HepG2 (cell line): Measurements from ENCODE around the gene PLXNC1. TPM values are rescaled to one million over a fixed set of nuclear protein-coding genes. Genes with fewer than 3 reads are reported as not detected.
A peak's percentile ranks its signal among the peaks of the same experiment; 100 is the strongest.

ENCODE experiments used
- ATAC-seq: fragments of 200-7000 bp; cut with Tn5 transposase; 3 replicates; pipeline ENCODE4 v1.9.1; 2020; ENCODE audit warnings: mild to moderate bottlenecking, moderate library complexity
- BruUV-seq: library from RNA; stranded (reverse); fragments of 400-500 nt; replicated peaks from 2 replicates; lab custom pipeline; 2021; lab: Mats Ljungman, UMichigan
- CTCF ChIA-PET: fragments of 300-600 bp; formaldehyde crosslinking; extraction: SDS; loops from one replicate; lab custom pipeline; 2021; ENCODE audit warnings: low total read pairs, inconsistent platforms, low intra/inter-chr PET ratio; lab: Yijun Ruan, JAX
- POLR2A ChIA-PET: fragments of 350-600 bp; sonication (Branson Sonifier 250); formaldehyde crosslinking; loops from one replicate; lab custom pipeline; 2020; ENCODE audit warnings: antibody characterized with exemption, inconsistent platforms; lab: Yijun Ruan, JAX
- DNase-seq: peaks from one replicate; pipeline ENCODE4 v3.0.0-alpha.2; 2015; ENCODE audit warnings: low spot score
- FAIRE-seq: peaks from 3 replicates; lab custom pipeline; 2011; peaks lifted over from hg19 to GRCh38; lab: Jason Lieb, UNC
- H2AFZ ChIP-seq: one replicate; pipeline ENCODE4 v1.6.1; 2011; ENCODE audit warnings: low read length, inconsistent platforms
- H3K27ac ChIP-seq: fragments of 300-600 bp; 3 replicates; pipeline ENCODE4 v1.8.0; 2011; ENCODE audit warnings: mixed run types, mild to moderate bottlenecking, mixed read lengths, low read length, inconsistent platforms; ENCODE audit not compliant: insufficient read depth; ENCODE audit errors: extremely low read length
- H3K27me3 ChIP-seq, 2 experiments: fragments of 200-600 bp in 1 of 2; 2 replicates in 1 of 2; 3 replicates in 1 of 2; pipeline versions ENCODE4 v1.6.0 to v1.8.0; 2011; ENCODE audit warnings: low read length in 2 of 2, mild to moderate bottlenecking in 2 of 2, moderate library complexity in 2 of 2, inconsistent platforms in 1 of 2; ENCODE audit not compliant: insufficient read depth in 2 of 2, control insufficient read depth in 1 of 2
- H3K36me3 ChIP-seq, 2 experiments: fragments of 200-600 bp in 1 of 2; replicated peaks in 1 of 2; 2 replicates in 1 of 2; 3 replicates in 1 of 2; pipeline versions ENCODE4 v1.5.1 to v1.8.0; 2011; ENCODE audit warnings: low read length in 2 of 2, inconsistent platforms in 1 of 2; ENCODE audit not compliant: insufficient read depth in 2 of 2, control insufficient read depth in 1 of 2
- H3K4me1 ChIP-seq: 2 replicates; pipeline ENCODE4 v1.5.1; 2012; ENCODE audit warnings: low read length, inconsistent platforms; ENCODE audit not compliant: insufficient read depth
- H3K4me2 ChIP-seq: 2 replicates; pipeline ENCODE4 v1.6.0; 2011; ENCODE audit warnings: low read depth, low read length, inconsistent platforms
- H3K4me3 ChIP-seq, 3 experiments: fragments of 200-600 bp in 1 of 3; sonication (generic), shearing (Covaris generic) in 1 of 3; replicated peaks in 1 of 3; 2 replicates each; pipeline ENCODE4 v1.5.1; 2011 to 2016; ENCODE audit warnings: low read length in 3 of 3, inconsistent platforms in 2 of 3, low read depth in 2 of 3, mild to moderate bottlenecking in 2 of 3, control low read depth in 1 of 3, mixed read lengths in 1 of 3; ENCODE audit not compliant: insufficient read depth in 1 of 3
- H3K79me2 ChIP-seq: one replicate; pipeline ENCODE4 v1.6.1; 2011; ENCODE audit warnings: low read length, inconsistent platforms; ENCODE audit not compliant: insufficient read depth
- H3K9ac ChIP-seq: 2 replicates; pipeline ENCODE4 v1.6.0; 2011; ENCODE audit warnings: mild to moderate bottlenecking, low read depth, low read length, inconsistent platforms; ENCODE audit not compliant: insufficient read depth
- H3K9me3 ChIP-seq: 2 replicates; pipeline ENCODE4 v1.5.1; 2012; ENCODE audit warnings: mild to moderate bottlenecking, low read length
- H4K20me1 ChIP-seq: 2 replicates; pipeline ENCODE4 v1.6.0; 2011; ENCODE audit warnings: inconsistent platforms, mild to moderate bottlenecking, low read length, moderate library complexity; ENCODE audit not compliant: insufficient read depth
- ELF4 ChIP-seq: sonication (generic); formaldehyde crosslinking; IDR thresholded peaks from 2 replicates; pipeline ENCODE4 v1.5.0; 2020; ENCODE audit warnings: missing genetic modification reagents, mild to moderate bottlenecking, moderate library complexity, borderline replicate concordance
- FOXA1 ChIP-seq, 2 experiments: fragments of 450-650 bp in 1 of 2; sonication (generic) in 1 of 2; formaldehyde crosslinking in 1 of 2; IDR thresholded peaks; 2 replicates each; pipeline versions ENCODE4 v1.4.0 to v1.6.1; 2016 to 2020; ENCODE audit warnings: missing genetic modification reagents in 1 of 2
- GPBP1L1 ChIP-seq: sonication (generic); formaldehyde crosslinking; IDR thresholded peaks from 2 replicates; pipeline ENCODE4 v1.5.0; 2020; ENCODE audit warnings: mild to moderate bottlenecking, missing genetic modification reagents
- MATR3 ChIP-seq: sonication (generic); formaldehyde crosslinking; IDR thresholded peaks from 2 replicates; pipeline ENCODE4 v1.4.0; 2020; ENCODE audit warnings: missing genetic modification reagents
- NR2F1 ChIP-seq, 2 experiments: fragments of 450-650 bp in 1 of 2; formaldehyde crosslinking in 1 of 2; IDR thresholded peaks; 2 replicates each; pipeline versions ENCODE4 v1.5.0 to v1.6.1; 2016 to 2020; ENCODE audit warnings: mild to moderate bottlenecking in 1 of 2, missing compliant biosample characterization in 1 of 2, missing genetic modification reagents in 1 of 2, moderate library complexity in 1 of 2
- NR3C1 ChIP-seq: sonication (generic); formaldehyde crosslinking; IDR thresholded peaks from 2 replicates; pipeline ENCODE4 v1.4.0; 2020; ENCODE audit warnings: missing genetic modification reagents
- SOX13 ChIP-seq, 3 experiments: fragments of 450-650 bp in 1 of 3; sonication (generic) in 1 of 3; formaldehyde crosslinking in 1 of 3; IDR thresholded peaks in 2 of 3; conservative IDR thresholded peaks in 1 of 3; 2 replicates each; pipeline versions ENCODE4 v1.5.0 to v1.6.1; 2016 to 2020; ENCODE audit warnings: antibody characterized with exemption in 1 of 3, mild to moderate bottlenecking in 1 of 3, missing compliant biosample characterization in 1 of 3, missing genetic modification reagents in 1 of 3, moderate library complexity in 1 of 3
- THAP9 ChIP-seq: sonication (generic); formaldehyde crosslinking; IDR thresholded peaks from 2 replicates; pipeline ENCODE4; 2020; ENCODE audit warnings: missing genetic modification reagents, mild to moderate bottlenecking, borderline replicate concordance
- ZMYM3 ChIP-seq: sonication (generic); formaldehyde crosslinking; IDR thresholded peaks from 2 replicates; pipeline ENCODE4 v1.5.1; 2020; ENCODE audit warnings: mild to moderate bottlenecking, missing genetic modification reagents
- ZMYM4 ChIP-seq: sonication (generic); formaldehyde crosslinking; IDR thresholded peaks from 2 replicates; pipeline ENCODE4 v1.8.1; 2023; ENCODE audit warnings: mild to moderate bottlenecking, missing genetic modification reagents
- ZNF10 ChIP-seq: sonication (generic); formaldehyde crosslinking; IDR thresholded peaks from 2 replicates; pipeline ENCODE4 v1.4.0; 2020; ENCODE audit warnings: mild to moderate bottlenecking, low read depth, missing genetic modification reagents, borderline replicate concordance
- ZNF30 ChIP-seq: sonication (generic); formaldehyde crosslinking; IDR thresholded peaks from 2 replicates; pipeline ENCODE4 v1.5.0; 2020; ENCODE audit warnings: mild to moderate bottlenecking, missing genetic modification reagents
- ZNF331 ChIP-seq: sonication (generic); formaldehyde crosslinking; IDR thresholded peaks from 2 replicates; pipeline ENCODE4 v1.4.0; 2020; ENCODE audit warnings: missing genetic modification reagents
- ZNF367 ChIP-seq: sonication (generic); formaldehyde crosslinking; IDR thresholded peaks from 2 replicates; pipeline ENCODE4 v1.4.0; 2020; ENCODE audit warnings: missing genetic modification reagents, borderline replicate concordance
- ZNF451 ChIP-seq: sonication (generic); formaldehyde crosslinking; IDR thresholded peaks from 2 replicates; pipeline ENCODE4 v1.5.0; 2020; ENCODE audit warnings: mild to moderate bottlenecking, missing genetic modification reagents
- ZNF644 ChIP-seq: IDR thresholded peaks from 2 replicates; pipeline ENCODE4 v1.6.1; 2016; ENCODE audit warnings: low read depth
- WGBS: methylation state at CpG from one replicate; pipeline ENCODE4 v1.1.6; 2017; ENCODE audit warnings: low lambda C conversion rate; 5-methylcytosine and 5-hydroxymethylcytosine counted together
- in situ Hi-C: cut with HindIII; loops from 2 replicates; pipeline ENCODE4 v1.10.0; 2017; ENCODE audit warnings: low pct_unique_long_range_greater_than_20kb; ENCODE audit not compliant: extremely low pct_ligation_motif_present
- intact Hi-C: fragments of 100-400 bp; cut with micrococcal nuclease; formaldehyde crosslinking; loops from one replicate; pipeline ENCODE4 v1.10.0; 2022; ENCODE audit not compliant: unreplicated experiment
- polyA plus RNA-seq, 8 experiments: library from polyadenylated mRNA; depleted of rRNA in 3 of 8; stranded (reverse) in 7 of 8; unstranded in 1 of 8; fragments of >200 nt; fragmentation: Illumina TruSeq in 4 of 8; extraction: Trizol in 4 of 8; gene quantifications; 2 replicates each; pipeline versions ENCODE4 v1.2.1 to v1.2.3, GENCODE V29; 2011 to 2016; ENCODE audit warnings: low read depth in 4 of 8, missing spikeins in 1 of 8, mixed read lengths in 1 of 8; ENCODE audit not compliant: insufficient read depth in 1 of 8
- total RNA-seq, 5 experiments: library from RNA; depleted of rRNA; stranded (reverse); fragments of >200 nt; fragmentation: Illumina TruSeq; extraction: Trizol; gene quantifications; 2 replicates each; pipeline ENCODE4 v1.2.3, GENCODE V29; 2016; ENCODE audit warnings: low read depth in 1 of 5
- TF ChIP-seq, protein P1 (sequence below): sonication (generic); formaldehyde crosslinking; IDR thresholded peaks from 2 replicates; pipeline ENCODE4 v1.5.1; 2020; ENCODE audit warnings: missing genetic modification reagents, mild to moderate bottlenecking, borderline replicate concordance

The PLXNC1 gene
- total and polyA plus RNA-seq, 2 of the 13 experiments (the other 11 are each of a cell fraction or from before 2014, with no cell fraction given): 6.6 to 11.2 TPM

DNA sequence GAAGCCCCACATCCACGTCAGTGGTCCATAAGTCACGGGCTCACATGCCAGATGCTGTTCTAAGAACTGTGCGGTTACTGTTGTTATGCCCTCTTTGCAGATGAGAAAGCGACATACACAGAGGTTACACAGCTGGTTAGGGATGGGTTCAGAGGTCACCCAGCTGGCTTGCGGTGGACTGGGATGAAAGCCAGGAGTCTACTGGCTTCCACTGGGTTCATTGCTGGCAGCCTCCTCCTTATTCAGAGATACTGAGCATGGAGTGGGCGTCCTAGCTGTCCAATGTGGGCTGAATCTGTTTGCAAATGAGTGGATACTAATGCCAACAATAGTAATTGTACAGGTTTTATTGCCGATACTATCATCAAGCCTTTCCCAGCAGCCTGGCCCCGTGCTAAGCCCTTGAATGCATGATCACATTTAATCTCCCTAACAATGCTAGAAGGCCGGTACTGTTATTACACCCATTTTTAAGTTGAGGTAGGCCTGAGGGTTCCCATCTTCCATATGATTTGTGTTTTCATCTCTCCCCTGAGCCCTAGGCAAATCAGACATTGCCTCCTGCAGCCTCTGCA lies 129.1 kb downstream of the PLXNC1 start:
- CTCF ChIA-PET: no interaction called here
- in situ Hi-C loops: no loop called here
- Histone ChIP-seq H3K4me1 (peaks cover 29% of the 10 kb centered on the region), H3K9ac (no peak overlapping the region), H3K27me3 (no peaks in the 10 kb centered on the region), H3K36me3 (peaks cover 2 to 15% of the 10 kb centered on the region in 2 experiments; a peak in 4 of 5 replicates), H3K79me2 (no peaks in the 10 kb centered on the region), H4K20me1 (no peaks in the 10 kb centered on the region), H3K27ac (peak overlapping the region; percentile 58), H3K4me2 (no peak overlapping the region; the same call in 1 of the 2 replicates), H2AFZ (no peak overlapping the region), H3K9me3 (no peaks in the 10 kb centered on the region), H3K4me3 (no peak overlapping the region)
- peak; percentile 46 for DNase-seq
- WGBS: 57% methylated on average over 9 of the region's 9 CpGs
- POLR2A ChIA-PET: no interaction called here
- peak; percentile 44 for FAIRE-seq
- BruUV-seq: no TSS peak
- intact Hi-C loops: loop anchor here (5.0 kb wide), 1 partner anchor 130 kb away; the partner anchor contains the start of gene PLXNC1
- peak; percentile 90 for ATAC-seq
- TF ChIP-seq MATR3 (CRISPR knock-in tag) (no peak), ELF4 (no peak), SOX13 (IDR thresholded peaks at IDR 0.05) (no peak), SOX13 (CRISPR knock-in tag; conservative IDR thresholded peaks at IDR 0.05 in 1 of 2, IDR thresholded peaks at IDR 0.05 in 1 of 2) (no peak), THAP9 (no peak), ZNF331 (CRISPR knock-in tag) (0 out of 2 replicates have a peak, but pooled peaks have one; percentile 19), NR3C1 (no peak), ZMYM3 (0 out of 2 replicates have a peak, but pooled peaks have one; percentile 31), ZNF10 (CRISPR knock-in tag) (no peak), ZMYM4 (CRISPR knock-in tag) (peak; percentile 61), ZNF367 (no peak), ZNF451 (CRISPR knock-in tag) (no peak), ZNF644 (CRISPR knock-in tag) (0 out of 2 replicates have a peak, but pooled peaks have one; percentile 50), ZNF30 (CRISPR knock-in tag) (no peak), FOXA1 (IDR thresholded peaks at IDR 0.05) (no peak), FOXA1 (CRISPR knock-in tag; IDR thresholded peaks at IDR 0.05) (no peak), GPBP1L1 (CRISPR knock-in tag) (no peak), NR2F1 (CRISPR knock-in tag; IDR thresholded peaks at IDR 0.05) (peak; percentile 73 to 84; a peak in 3 of 4 replicates)
- TF ChIP-seq, protein P1, sequence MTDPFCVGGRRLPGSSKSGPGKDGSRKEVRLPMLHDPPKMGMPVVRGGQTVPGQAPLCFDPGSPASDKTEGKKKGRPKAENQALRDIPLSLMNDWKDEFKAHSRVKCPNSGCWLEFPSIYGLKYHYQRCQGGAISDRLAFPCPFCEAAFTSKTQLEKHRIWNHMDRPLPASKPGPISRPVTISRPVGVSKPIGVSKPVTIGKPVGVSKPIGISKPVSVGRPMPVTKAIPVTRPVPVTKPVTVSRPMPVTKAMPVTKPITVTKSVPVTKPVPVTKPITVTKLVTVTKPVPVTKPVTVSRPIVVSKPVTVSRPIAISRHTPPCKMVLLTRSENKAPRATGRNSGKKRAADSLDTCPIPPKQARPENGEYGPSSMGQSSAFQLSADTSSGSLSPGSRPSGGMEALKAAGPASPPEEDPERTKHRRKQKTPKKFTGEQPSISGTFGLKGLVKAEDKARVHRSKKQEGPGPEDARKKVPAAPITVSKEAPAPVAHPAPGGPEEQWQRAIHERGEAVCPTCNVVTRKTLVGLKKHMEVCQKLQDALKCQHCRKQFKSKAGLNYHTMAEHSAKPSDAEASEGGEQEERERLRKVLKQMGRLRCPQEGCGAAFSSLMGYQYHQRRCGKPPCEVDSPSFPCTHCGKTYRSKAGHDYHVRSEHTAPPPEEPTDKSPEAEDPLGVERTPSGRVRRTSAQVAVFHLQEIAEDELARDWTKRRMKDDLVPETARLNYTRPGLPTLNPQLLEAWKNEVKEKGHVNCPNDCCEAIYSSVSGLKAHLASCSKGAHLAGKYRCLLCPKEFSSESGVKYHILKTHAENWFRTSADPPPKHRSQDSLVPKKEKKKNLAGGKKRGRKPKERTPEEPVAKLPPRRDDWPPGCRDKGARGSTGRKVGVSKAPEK (CRISPR knock-in tag): no peak
